GM06990 (cell line): ENCODE measurements around the gene TGFBR3.

Source experiments
- DNase-seq: peaks from one replicate; pipeline ENCODE4 v3.0.0-alpha.2; 2011; ENCODE audit not compliant: insufficient read length; ENCODE audit errors: extremely low read depth
- H3K27me3 ChIP-seq: replicated peaks from 2 replicates; pipeline ENCODE4 v1.6.0; 2011; ENCODE audit warnings: low read length; ENCODE audit not compliant: control insufficient read depth, insufficient read depth
- H3K36me3 ChIP-seq: 2 replicates; pipeline ENCODE4 v1.5.1; 2011; ENCODE audit warnings: low read length; ENCODE audit not compliant: control insufficient read depth, insufficient read depth
- H3K4me3 ChIP-seq: replicated peaks from 2 replicates; pipeline ENCODE4 v1.5.1; 2011; ENCODE audit warnings: low read depth, mild to moderate bottlenecking, control low read depth, low read length
- TF ChIP-seq, protein P1 (sequence below): IDR thresholded peaks from 2 replicates; pipeline ENCODE4 v1.5.1; 2011; ENCODE audit warnings: low read length, control low read depth, mild to moderate bottlenecking, inconsistent platforms; ENCODE audit not compliant: insufficient read depth, poor library complexity, severe bottlenecking

TGFBR3 gene

DNA sequence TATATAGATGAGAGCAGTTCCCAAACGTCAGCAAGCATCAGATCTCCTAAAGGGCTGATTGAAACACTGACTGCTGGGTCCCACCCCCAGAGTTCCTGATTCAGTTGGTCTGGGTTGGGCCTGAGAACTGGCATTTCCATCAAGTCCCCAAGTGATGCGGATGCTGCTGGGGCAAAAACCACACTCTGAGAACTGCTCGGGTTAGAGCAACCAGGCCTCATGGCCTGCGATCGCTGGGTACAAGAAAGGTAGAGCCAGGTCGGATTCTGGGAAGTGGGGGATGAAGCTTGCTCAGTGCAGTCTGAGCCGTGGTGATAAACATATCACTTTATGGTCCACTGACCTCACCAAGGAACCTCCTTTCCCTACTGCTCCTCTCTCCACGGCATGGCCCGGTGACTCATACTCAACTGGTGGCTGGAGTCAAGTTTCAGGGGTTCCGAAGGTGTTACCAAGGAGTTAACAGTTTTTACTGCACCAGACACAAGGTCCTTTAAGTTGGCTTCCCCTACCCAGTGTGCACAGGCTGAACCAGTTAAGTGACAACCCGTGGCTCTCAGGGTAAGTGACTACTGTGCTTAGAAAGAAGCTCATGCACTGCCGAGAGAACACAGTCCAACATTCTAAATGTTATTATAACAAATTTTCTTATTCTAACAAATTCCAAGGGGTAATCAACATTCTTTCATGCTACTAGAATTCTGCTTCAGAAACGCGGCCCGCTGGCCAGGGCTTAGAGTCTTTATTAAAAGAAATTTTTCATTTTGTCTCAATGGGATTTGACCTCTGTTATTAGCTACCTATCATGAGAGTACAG, 153.5 kb downstream of the TGFBR3 start:
- TF ChIP-seq, protein P1, sequence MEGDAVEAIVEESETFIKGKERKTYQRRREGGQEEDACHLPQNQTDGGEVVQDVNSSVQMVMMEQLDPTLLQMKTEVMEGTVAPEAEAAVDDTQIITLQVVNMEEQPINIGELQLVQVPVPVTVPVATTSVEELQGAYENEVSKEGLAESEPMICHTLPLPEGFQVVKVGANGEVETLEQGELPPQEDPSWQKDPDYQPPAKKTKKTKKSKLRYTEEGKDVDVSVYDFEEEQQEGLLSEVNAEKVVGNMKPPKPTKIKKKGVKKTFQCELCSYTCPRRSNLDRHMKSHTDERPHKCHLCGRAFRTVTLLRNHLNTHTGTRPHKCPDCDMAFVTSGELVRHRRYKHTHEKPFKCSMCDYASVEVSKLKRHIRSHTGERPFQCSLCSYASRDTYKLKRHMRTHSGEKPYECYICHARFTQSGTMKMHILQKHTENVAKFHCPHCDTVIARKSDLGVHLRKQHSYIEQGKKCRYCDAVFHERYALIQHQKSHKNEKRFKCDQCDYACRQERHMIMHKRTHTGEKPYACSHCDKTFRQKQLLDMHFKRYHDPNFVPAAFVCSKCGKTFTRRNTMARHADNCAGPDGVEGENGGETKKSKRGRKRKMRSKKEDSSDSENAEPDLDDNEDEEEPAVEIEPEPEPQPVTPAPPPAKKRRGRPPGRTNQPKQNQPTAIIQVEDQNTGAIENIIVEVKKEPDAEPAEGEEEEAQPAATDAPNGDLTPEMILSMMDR, result no peak
- DNase-seq, result no peak
- no peaks in the 10 kb centered on the region; the same call in 1 of the 2 replicates for H3K36me3 ChIP-seq
- no peak overlapping the region for H3K4me3 ChIP-seq
- no peaks in the 10 kb centered on the region for H3K27me3 ChIP-seq

DNA sequence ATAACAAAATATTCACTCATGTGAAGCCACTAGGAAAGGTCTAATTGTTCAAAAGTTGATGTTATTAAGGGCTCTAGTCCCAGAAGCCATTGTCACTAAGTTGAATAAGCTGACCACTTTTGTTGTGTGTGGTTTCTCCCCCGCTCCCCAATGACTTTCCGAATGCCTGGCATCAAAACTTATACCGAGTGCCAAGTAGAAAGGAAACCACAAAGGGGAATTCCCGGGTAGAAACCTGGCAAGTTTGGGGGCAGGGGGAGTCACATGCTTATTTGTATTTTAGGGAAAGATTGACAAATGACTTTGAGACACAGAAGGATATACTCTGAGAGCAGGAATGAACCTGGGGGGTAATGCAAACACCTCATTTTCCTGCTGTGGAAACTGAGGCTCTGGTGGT, 154.1 kb downstream of the TGFBR3 start:
- TF ChIP-seq, protein P1, result no peak
- H3K36me3 ChIP-seq, result no peaks in the 10 kb centered on the region; the same call in 1 of the 2 replicates
- DNase-seq, result no peak

DNA sequence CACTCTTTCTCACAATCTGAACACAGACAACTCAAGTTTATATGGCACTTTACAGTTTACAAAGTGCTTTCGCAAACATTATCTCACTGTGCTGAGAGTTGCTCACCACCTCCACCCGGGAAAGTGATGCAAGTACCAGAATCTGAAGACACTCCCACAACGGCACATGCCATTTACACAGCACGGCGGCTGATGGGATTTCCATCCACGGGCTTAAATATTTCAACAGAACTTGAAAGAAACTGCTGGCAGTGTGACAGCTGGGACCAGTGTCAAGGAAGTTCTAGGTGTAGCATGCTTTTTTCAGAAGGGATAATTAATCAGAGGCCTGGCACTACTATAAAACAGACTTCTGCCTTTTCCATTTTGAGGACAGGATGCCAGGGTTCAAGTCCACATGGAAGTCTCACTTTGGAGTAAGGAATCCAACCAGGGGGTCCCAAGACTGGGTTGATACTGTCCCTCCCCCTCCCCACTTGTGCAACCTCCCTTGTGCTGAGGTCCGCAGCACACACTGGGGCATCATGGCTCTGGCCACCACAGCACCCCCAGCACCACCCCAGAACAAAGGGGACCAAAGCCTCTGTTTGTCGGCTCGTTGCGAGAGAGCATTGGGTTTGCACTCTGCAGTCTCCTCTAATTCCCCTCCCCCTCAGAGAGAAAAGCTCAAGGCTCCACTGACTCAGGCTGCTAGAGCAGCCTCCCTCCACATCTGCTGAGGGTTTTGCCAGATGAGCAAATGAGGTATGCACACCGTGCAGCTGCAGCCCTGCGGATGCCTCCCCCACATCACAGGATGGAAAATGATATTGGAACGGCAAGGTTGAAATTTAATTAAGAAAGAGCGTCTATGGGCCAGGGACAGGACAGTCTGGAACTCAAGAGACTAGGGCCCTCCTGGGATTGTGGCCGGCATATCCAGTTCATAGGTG, 154.9 kb downstream of the TGFBR3 start:
- Histone ChIP-seq H3K27me3 (no peaks in the 10 kb centered on the region), H3K36me3 (no peaks in the 10 kb centered on the region; the same call in 1 of the 2 replicates), H3K4me3 (no peak overlapping the region)
- no peak for DNase-seq
- TF ChIP-seq, protein P1, result no peak

More for the DNA sequence above, 154.1 kb downstream of the TGFBR3 start:
- H3K27me3 ChIP-seq, result no peaks in the 10 kb centered on the region
- no peak overlapping the region for H3K4me3 ChIP-seq

DNA sequence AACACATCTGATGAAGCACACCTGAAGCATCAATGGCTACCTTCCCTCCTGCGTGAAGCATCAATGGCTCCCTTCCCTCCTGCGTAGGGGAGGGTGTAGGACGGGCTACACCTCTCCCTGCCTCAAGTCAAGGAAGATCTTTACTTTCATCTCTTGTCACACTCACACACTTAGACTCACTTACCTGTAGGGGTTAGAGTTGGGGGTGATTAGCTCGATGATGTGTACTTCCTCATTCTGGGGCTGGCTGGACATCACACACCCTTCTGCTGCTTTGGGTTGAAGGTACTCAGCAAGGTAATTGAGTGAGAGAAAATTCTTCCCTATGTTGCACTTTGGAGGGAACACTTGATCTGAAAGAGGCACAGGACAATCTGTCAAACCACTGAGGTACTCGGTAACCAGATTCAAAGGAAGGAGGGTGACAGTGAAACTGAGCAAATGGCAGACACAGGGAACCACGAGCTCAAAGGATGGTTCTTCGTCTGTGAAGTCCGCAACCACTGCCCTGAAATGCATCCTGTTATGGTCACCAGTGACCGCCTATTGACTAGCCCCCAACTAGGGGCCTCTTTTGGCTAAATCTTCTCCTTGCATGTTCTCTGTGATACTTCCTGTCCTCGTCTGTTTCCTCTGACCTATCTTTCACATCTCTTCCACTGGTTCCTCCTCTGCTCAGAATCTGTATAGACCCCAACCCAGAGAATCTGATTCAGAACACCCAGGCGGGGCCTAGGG, 156.2 kb downstream of the TGFBR3 start:
- H3K4me3 ChIP-seq, result no peak overlapping the region
- H3K36me3 ChIP-seq, result no peaks in the 10 kb centered on the region; the same call in 1 of the 2 replicates
- TF ChIP-seq, protein P1, result no peak
- DNase-seq, result no peak
- H3K27me3 ChIP-seq, result no peaks in the 10 kb centered on the region

DNA sequence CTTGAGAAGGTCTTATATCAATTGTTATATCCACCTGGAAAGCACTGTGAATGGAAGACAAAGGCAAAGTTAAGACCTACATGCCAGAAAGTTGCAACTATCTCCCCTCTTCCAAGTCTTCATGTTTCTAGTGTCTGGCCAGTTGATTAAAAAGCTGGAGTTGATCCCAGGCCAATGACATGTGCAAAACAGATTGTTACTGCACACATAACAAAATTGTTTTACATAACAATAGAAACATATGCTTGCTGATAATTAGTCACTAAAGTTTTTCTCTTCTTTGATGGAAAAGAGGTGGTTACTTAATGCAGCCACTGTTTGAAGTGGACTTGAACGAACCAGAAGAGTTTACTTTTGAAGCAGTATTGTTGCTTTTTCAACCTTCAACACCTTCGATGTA, 158.2 kb downstream of the TGFBR3 start:
- no peak overlapping the region for H3K4me3 ChIP-seq
- H3K27me3 ChIP-seq, result no peaks in the 10 kb centered on the region
- no peak for DNase-seq
- H3K36me3 ChIP-seq, result no peaks in the 10 kb centered on the region; the same call in 1 of the 2 replicates
- TF ChIP-seq, protein P1, result no peak
